ENCODE data around the gene PCDHGA8.
"Not testable (repeated sequence)": the region's sequence is repeated elsewhere in the genome, so short reads cannot be mapped to it uniquely, and the experiment has no call there.

The PCDHGA8 gene

DNA sequence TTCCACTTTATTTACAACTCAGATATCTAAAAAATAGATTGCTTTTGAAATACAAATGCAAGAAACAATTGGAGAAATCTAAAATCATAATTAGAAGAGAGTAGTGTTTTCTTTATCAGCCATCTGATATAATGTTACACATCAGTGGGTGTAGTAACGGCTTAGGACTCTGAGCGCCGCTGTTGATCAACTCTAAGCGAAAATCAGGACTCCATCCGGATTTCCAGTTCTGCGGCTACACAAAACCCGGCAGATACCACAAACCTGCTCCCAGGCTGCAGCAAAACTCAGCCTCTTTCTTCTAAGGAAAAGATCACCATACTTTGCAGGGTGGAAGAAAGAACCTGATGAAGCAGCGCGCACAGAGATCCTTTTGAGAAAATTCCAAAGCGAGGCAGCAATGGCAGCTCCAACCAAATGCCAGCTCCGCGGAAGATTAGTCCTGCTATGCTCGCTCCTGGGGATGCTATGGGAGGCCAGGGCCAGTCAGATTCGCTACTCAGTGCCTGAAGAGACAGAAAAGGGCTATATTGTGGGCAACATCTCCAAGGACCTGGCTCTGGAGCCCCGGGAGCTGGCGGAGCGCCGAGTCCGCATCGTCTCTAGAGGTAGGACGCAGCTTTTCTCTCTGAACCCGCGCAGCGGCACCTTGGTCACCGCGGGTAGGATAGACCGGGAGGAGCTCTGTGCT lies 10.3 kb downstream of the PCDHGA8 start, which contains the start of gene PCDHGA9:
Gene PCDHGA9 (plus strand): TSS at position 226 of the 691 bp plus-strand sequence. CDS start 175 bp downstream, at position 401.
- DNase-seq (ENCODE audit: low read depth in 1 of 2, low spot score in 1 of 2) = no peak

DNA sequence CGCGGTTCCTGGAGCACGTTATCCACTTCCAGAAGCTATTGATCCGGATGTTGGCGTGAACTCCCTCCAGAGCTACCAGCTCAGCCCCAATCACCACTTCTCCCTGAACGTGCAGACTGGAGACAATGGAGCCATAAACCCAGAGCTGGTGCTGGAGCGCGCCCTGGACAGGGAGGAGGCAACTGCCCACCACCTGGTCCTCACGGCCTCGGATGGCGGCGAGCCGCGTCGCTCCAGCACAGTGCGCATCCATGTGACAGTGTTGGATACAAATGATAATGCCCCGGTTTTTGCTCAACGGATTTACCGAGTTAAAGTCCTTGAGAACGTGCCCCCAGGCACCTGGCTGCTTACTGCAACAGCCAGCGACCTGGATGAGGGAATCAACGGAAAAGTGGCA lies 11.0 kb downstream of the PCDHGA8 start:
- DNase-seq (ENCODE audit: low read depth in 1 of 2, low spot score in 1 of 2) = no peak

DNA sequence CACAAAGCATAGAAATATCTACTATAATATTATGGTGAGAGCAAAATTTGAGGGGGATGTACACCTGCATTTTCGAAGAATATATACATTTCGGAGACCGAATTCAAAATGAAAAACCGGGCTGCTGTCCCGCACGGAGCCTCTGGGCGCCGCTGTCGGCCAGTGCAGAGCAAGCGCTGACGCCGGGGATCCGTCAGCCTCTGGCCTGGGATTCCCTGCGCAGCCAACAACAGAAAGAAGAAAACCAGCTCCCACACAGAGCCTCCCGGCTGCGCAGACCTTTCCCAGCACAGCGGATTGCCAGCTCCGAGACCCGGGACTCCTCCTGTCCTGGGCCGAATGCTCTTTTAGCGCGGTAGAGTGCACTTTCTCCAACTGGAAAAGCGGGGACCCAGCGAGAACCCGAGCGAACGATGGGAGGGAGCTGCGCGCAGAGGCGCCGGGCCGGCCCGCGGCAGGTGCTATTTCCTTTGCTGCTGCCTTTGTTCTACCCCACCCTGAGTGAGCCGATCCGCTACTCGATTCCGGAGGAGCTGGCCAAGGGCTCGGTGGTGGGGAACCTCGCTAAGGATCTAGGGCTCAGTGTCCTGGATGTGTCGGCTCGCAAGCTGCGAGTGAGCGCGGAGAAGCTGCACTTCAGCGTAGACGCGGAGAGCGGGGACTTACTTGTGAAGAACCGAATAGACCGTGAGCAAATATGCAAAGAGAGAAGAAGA lies 15.5 kb downstream of the PCDHGA8 start, which contains the start of gene PCDHGB6:
Gene PCDHGB6 (plus strand): TSS at position 232 of the 716 bp plus-strand sequence. CDS start 182 bp downstream, at position 414.
- peak in 1 of 2 donors; percentile 30 for DNase-seq (ENCODE audit: low read depth in 1 of 2, low spot score in 1 of 2)

GRCh38 chr5:141409598-141410306 lies 17.3 kb downstream of the PCDHGA8 start:
- DNase-seq (ENCODE audit: low read depth in 1 of 2, low spot score in 1 of 2) = no peak

DNA sequence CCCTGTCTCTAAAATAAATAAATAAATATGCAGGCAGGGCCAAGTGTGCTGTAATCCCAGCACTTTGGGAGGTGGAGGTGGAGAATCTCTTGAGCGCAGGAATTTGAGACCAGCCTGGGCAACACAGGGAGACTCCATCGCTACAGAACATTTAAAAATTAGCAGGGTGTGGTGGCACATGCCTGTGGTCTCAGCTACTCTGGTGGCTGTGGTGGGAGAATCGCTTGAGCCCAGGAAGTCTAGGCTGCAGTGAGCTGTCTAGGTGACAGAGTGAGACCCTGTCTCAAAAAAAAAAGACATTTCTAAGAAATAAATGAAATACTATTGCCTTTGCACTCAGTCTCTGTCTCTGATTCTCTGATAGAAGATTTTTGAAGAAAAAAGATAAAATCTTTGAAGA lies 19.1 kb downstream of the PCDHGA8 start:
- DNase-seq (ENCODE audit: low read depth in 1 of 2, low spot score in 1 of 2) = no peak

DNA sequence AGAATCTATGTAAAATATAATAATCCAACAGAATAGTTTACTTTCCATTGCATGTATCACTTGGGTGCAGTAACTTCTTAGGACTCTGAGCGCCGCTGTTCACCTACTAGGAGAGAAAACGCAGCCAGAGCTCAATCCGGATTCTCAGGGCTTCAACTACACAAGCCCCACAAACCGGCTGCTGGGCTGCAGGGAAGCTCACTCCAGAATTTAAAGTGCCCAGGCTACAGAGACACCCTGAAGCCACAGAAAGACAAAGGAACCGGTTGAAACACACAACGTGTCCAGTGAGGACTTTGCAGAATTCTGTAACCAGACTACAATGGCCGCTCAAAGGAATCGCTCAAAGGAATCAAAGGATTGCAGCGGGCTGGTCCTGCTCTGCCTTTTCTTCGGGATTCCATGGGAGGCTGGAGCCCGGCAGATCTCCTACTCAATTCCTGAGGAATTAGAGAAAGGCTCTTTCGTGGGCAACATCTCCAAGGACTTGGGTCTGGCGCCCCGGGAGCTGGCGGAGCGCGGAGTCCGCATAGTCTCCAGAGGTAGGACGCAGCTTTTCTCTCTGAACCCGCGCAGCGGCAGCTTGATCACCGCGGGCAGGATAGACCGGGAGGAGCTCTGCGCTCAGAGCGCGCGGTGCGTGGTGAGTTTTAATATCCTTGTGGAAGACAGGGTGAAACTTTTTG lies 20.6 kb downstream of the PCDHGA8 start, which contains the start of gene PCDHGA10:
Gene PCDHGA10 (plus strand): TSS at position 134 of the 686 bp plus-strand sequence. CDS start 189 bp downstream, at position 323.
- no peak for DNase-seq (ENCODE audit: low read depth in 1 of 2, low spot score in 1 of 2)

DNA sequence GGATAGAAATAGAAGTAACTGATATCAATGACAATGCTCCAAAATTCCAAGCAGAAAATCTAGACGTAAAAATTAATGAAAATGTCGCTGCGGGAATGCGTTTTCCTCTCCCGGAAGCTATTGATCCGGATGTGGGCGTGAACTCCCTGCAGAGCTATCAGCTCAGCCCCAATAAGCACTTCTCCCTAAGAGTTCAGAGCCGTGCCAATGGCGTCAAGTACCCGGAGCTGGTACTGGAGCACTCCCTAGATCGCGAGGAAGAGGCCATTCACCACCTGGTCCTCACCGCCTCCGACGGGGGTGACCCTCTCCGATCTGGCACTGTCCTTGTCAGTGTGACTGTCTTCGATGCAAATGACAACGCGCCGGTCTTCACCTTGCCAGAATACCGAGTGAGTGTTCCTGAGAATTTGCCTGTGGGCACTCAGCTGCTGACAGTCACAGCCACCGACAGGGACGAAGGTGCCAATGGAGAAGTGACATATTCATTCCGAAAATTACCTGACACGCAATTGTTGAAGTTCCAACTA lies 21.2 kb downstream of the PCDHGA8 start:
- no peak for DNase-seq (ENCODE audit: low read depth in 1 of 2, low spot score in 1 of 2)

GRCh38 chr5:141414548-141415274 lies 22.3 kb downstream of the PCDHGA8 start:
- not testable (repeated sequence) for DNase-seq (ENCODE audit: low read depth in 1 of 2, low spot score in 1 of 2)

DNA sequence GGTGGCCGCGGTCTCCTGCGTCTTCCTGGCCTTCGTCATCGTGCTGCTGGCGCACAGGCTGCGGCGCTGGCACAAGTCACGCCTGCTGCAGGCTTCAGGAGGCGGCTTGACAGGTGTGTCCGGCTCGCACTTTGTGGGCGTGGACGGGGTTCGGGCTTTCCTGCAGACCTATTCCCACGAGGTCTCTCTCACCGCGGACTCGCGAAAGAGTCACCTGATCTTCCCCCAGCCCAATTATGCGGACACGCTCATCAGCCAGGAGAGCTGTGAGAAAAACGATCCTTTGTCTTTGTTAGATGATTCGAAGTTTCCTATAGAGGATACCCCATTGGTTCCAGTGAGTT lies 22.8 kb downstream of the PCDHGA8 start:
- DNase-seq (ENCODE audit: low read depth in 1 of 2, low spot score in 1 of 2) = not testable (repeated sequence)

DNA sequence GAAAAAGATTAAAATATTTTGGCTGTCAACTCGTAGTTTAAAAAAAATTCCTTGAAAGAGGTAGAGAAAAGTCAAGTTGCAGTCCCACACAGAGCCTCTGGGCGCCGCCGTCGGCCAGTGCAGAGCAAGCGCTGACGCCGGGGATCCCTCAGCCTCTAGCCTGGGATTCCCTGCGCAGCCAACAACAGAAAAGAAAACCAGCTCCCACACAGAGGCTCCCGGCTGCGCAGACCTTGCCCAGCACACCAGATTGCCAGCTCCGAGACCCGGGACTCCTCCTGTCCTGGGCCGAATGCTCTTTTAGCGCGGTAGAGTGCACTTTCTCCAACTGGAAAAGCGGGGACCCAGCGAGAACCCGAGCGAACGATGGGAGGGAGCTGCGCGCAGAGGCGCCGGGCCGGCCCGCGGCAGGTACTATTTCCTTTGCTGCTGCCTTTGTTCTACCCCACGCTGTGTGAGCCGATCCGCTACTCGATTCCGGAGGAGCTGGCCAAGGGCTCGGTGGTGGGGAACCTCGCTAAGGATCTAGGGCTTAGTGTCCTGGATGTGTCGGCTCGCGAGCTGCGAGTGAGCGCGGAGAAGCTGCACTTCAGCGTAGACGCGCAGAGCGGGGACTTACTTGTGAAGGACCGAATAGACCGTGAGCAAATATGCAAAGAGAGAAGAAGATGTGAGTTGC lies 25.2 kb downstream of the PCDHGA8 start, which contains the start of gene PCDHGB7:
Gene PCDHGB7 (plus strand): TSS at position 184 of the 679 bp plus-strand sequence. CDS start 183 bp downstream, at position 367.
- not testable (repeated sequence) for DNase-seq (ENCODE audit: low read depth in 1 of 2, low spot score in 1 of 2)

DNA sequence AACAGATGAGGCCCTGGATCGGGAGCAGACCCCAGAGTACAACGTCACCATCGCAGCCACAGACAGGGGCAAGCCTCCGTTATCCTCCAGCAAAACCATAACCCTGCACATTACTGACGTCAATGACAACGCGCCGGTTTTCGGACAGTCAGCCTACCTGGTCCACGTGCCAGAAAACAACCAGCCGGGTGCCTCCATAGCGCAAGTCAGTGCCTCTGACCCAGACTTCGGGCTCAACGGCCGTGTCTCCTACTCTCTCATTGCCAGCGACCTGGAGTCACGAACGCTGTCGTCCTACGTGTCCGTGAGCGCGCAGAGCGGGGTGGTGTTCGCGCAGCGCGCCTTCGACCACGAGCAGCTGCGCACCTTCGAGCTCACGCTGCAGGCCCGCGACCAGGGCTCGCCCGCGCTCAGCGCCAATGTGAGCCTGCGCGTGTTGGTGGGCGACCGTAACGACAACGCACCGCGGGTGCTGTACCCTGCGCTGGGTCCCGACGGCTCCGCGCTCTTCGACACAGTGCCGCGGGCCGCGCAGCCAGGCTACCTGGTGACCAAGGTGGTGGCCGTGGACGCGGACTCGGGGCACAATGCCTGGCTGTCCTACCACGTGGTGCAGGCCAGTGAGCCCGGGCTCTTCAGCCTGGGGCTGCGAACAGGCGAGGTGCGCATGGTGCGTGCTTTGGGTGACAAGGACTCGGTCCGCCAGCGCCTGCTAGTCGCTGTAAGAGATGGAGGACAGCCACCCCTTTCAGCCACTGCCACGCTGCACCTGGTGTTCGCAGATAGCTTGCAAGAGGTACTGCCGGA lies 26.8 kb downstream of the PCDHGA8 start:
- DNase-seq (ENCODE audit: low read depth in 1 of 2, low spot score in 1 of 2) = no peak

GRCh38 chr5:141420855-141421488 lies 28.5 kb downstream of the PCDHGA8 start, which contains the start of gene PCDHGA11:
Gene PCDHGA11 (plus strand): TSS chr5:141421051. CDS start chr5:141421228, 177 bp downstream.
- no peak for DNase-seq (ENCODE audit: low read depth in 1 of 2, low spot score in 1 of 2)

GRCh38 chr5:141421489-141421855 lies 29.0 kb downstream of the PCDHGA8 start:
- no peak for DNase-seq (ENCODE audit: low read depth in 1 of 2, low spot score in 1 of 2)

GRCh38 chr5:141422742-141423291 lies 30.4 kb downstream of the PCDHGA8 start:
- DNase-seq (ENCODE audit: low read depth in 1 of 2, low spot score in 1 of 2) = no peak

- DNase-seq (ENCODE audit: low read depth in 1 of 2, low spot score in 1 of 2) = no peak
These were observed 35.5 kb downstream of the PCDHGA8 start for GRCh38 chr5:141427783-141428426.

DNA sequence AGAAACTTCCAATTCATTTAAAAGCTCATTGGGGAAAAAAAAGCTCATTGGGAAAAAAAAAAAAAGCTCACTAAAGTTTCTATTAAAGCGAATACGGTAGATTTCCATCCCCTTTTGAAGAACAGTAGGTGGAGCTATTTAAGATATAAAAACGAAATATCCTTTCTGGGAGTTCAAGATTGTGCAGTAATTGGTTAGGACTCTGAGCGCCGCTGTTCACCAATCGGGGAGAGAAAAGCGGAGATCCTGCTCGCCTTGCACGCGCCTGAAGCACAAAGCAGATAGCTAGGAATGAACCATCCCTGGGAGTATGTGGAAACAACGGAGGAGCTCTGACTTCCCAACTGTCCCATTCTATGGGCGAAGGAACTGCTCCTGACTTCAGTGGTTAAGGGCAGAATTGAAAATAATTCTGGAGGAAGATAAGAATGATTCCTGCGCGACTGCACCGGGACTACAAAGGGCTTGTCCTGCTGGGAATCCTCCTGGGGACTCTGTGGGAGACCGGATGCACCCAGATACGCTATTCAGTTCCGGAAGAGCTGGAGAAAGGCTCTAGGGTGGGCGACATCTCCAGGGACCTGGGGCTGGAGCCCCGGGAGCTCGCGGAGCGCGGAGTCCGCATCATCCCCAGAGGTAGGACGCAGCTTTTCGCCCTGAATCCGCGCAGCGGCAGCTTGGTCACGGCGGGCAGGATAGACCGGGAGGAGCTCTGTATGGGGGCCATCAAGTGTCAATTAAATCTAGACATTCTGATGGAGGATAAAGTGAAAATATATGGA lies 38.1 kb downstream of the PCDHGA8 start, which contains the start of gene PCDHGA12:
Gene PCDHGA12 (plus strand): TSS at position 176 of the 782 bp plus-strand sequence. CDS start 253 bp downstream, at position 429.
- DNase-seq (ENCODE audit: low read depth in 1 of 2, low spot score in 1 of 2) = no peak
